ENCODE results near the gene ATE1.

Gene ATE1

DNA sequence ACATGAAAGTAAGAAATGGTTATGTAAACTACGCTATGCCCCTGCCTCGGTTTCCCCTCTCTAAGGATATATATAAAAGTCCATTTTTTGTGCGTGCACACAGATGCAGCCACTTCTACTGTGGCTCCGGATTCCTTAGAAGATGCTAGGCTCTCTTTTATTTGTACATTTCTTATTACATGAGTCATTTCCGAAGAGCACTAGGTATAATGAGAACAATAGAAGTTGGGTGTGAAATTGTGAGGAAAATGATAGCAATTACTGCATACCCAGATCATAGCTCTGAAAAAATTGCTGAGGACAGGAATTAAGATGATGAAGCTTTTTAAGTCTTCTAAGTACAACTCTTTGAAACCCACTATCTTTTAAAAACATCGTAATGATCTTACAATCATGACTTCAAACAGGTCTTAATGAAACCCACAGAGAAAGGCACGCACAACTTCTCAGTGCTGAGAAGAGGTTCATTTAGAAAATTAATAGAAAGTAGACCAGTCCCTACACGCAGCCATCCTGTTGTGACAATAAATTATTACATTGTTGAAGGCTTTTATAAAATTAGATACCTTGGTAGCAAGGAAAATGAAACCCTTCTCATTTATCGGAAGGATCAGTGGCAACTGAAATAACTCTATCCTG lies 233.4 kb downstream of the ATE1 start:
- H3K27me3 Mint-ChIP-seq = no peaks in the 10 kb centered on the region
- no peaks in the 10 kb centered on the region for H3K36me3 Mint-ChIP-seq (ENCODE audit: low read depth)
- H3K4me3 Mint-ChIP-seq = no peak overlapping the region
- H3K9me3 Mint-ChIP-seq = no peaks in the 10 kb centered on the region
- no peaks in the 10 kb centered on the region for H3K4me1 Mint-ChIP-seq (ENCODE audit: low read depth)
- no peak overlapping the region for H3K27ac Mint-ChIP-seq

DNA sequence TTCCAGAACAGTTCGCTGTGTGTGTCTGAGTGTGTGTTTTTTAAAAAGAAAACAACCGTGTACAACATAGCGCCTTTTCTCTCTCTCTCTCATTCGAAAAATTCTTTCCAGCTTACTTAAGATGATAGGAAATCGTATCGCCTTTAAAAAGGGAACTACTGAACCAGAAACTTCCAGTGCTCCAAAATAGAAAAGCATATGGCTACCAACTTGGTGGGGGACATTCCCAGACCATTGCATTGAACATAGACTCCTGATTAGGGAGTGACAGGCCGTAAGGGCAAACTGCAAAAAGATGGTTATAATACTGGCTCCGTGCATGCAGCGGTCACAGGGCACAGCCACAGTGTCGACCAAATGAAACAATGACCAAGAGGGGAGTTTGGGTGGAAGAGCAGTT lies 235.2 kb downstream of the ATE1 start:
- H3K4me1 Mint-ChIP-seq (ENCODE audit: low read depth) = no peaks in the 10 kb centered on the region
- no peaks in the 10 kb centered on the region for H3K9me3 Mint-ChIP-seq
- no peak overlapping the region for H3K4me3 Mint-ChIP-seq
- no peak overlapping the region for H3K27ac Mint-ChIP-seq
- H3K27me3 Mint-ChIP-seq = no peaks in the 10 kb centered on the region
- H3K36me3 Mint-ChIP-seq (ENCODE audit: low read depth) = no peaks in the 10 kb centered on the region

DNA sequence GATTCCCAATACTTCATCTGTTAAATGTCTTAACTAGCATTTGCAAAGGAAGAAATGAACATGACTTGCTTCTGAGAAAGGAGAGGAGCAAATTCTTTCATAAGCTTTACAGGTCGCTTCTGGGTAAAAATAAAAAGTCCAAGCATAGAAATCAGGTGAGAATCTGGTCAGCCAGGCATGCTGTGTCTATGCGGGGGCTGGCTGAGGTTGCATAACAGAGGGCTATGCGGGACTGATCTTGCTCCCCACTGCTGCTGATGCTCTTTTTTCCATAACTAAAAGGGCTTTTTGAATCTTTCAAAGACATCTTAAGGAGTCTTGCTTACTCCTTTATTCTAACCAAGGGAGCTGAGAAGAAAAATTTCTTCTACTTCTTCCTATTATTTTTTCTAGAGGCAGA lies 236.9 kb downstream of the ATE1 start:
- Mint-ChIP-seq H3K27ac (no peak overlapping the region), H3K9me3 (no peaks in the 10 kb centered on the region), H3K36me3 (ENCODE audit: low read depth) (no peaks in the 10 kb centered on the region), H3K27me3 (no peaks in the 10 kb centered on the region), H3K4me1 (ENCODE audit: low read depth) (no peaks in the 10 kb centered on the region), H3K4me3 (no peak overlapping the region)
